Measurements from ENCODE around the gene PARP16. TPM values are rescaled to one million over a fixed set of nuclear protein-coding genes. Genes with fewer than 3 reads are reported as not detected.
"Not testable (repeated sequence)": the region's sequence is repeated elsewhere in the genome, so short reads cannot be mapped to it uniquely, and the experiment has no call there.

The PARP16 gene
- total RNA-seq, 6 experiments from 2014 or later, result 6.9 to 11.3 (median 8.5) TPM

DNA sequence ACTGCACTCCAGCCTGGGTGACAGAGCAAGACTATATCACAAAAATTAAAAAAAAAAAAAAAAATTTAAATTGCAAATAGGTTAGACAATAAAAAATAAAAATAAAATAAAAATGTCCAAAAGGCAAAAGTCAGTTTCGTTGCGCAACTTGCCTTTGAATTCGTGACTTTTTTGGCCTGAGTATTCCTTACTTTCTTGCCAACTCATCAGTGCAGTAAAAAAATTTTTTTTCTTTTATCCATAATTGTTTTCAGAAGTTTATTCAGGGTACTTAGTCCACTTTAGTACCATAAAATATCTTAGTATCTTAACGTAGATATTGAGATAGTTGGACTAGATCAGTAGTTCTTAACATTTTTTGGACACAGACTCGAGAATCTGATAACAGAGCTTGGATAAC is 53.0 kb downstream of the PARP16 start:
- no peak overlapping the region for H3K27ac ChIP-seq
- no peaks in the 10 kb centered on the region for H3K4me1 ChIP-seq
- no peaks in the 10 kb centered on the region for H3K27me3 ChIP-seq
- no peaks in the 10 kb centered on the region for H3K36me3 ChIP-seq
- TF ChIP-seq, protein P1, sequence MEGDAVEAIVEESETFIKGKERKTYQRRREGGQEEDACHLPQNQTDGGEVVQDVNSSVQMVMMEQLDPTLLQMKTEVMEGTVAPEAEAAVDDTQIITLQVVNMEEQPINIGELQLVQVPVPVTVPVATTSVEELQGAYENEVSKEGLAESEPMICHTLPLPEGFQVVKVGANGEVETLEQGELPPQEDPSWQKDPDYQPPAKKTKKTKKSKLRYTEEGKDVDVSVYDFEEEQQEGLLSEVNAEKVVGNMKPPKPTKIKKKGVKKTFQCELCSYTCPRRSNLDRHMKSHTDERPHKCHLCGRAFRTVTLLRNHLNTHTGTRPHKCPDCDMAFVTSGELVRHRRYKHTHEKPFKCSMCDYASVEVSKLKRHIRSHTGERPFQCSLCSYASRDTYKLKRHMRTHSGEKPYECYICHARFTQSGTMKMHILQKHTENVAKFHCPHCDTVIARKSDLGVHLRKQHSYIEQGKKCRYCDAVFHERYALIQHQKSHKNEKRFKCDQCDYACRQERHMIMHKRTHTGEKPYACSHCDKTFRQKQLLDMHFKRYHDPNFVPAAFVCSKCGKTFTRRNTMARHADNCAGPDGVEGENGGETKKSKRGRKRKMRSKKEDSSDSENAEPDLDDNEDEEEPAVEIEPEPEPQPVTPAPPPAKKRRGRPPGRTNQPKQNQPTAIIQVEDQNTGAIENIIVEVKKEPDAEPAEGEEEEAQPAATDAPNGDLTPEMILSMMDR (IDR thresholded peaks at IDR 0.05), result no peak
- no peak for TF ChIP-seq POLR2A (IDR thresholded peaks at IDR 0.05)
- WGBS (ENCODE audit: insufficient coverage, low coverage, low lambda C conversion rate, missing lambda C conversion rate), result 67% methylated on average over 5 of the region's 5 CpGs
- intact Hi-C loops (cut with DNase I), result no loop called here
- DNase-seq (no peak), ATAC-seq (no peak)
- H3K9me3 ChIP-seq, result no peaks in the 10 kb centered on the region
- H3K4me3 ChIP-seq, result no peak overlapping the region

DNA sequence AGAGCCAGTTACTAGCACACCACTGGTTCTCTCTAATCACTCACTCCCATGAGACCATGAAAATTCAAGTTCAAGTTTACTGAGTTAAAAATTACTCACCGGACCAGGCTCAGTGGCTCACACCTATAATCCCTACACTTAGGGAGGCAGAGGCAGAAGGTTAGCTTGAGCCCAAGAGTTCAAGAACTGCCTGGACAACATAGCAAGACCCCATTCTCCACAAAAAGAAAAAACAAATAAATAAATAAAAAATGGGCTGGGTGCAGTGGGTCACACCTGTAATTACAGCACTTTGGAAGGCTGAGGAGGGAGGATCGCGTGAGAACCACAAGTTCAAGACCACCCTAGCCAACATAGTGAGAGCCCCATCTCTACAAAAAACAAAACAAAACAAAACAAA is 54.2 kb downstream of the PARP16 start:
- Histone ChIP-seq H3K4me3 (no peak overlapping the region), H3K4me1 (no peaks in the 10 kb centered on the region), H3K9me3 (no peaks in the 10 kb centered on the region), H3K27ac (no peak overlapping the region), H3K27me3 (no peaks in the 10 kb centered on the region), H3K36me3 (no peaks in the 10 kb centered on the region)
- no peak for TF ChIP-seq POLR2A (IDR thresholded peaks at IDR 0.05)
- TF ChIP-seq, protein P1 (IDR thresholded peaks at IDR 0.05), result no peak
- DNase-seq (no peak), ATAC-seq (no peak)
- 90% methylated on average over 3 of the region's 3 CpGs for WGBS (ENCODE audit: insufficient coverage, low coverage, low lambda C conversion rate, missing lambda C conversion rate)
- intact Hi-C loops (cut with DNase I), result no loop called here

DNA sequence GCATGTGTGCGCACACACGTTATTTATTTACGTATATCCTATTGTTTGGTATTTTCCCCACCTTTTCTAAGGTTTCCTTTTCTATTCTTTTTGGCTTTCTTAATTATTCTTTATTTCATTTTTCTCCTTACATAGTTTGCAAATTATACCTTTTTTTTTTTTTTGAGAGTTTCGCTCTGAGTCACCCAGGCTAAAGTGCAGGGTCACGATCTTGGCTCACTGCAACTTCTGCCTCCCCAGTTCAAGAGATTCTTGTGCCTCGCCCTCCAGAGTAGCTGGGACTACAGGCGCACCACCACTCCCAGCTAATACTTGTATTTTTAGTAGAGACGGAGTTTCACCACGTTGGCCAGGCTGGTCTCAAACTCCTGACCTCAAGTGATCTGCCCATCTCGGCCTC is 55.4 kb downstream of the PARP16 start:
- 86% methylated on average over 9 of the region's 10 CpGs for WGBS (ENCODE audit: insufficient coverage, low coverage, low lambda C conversion rate, missing lambda C conversion rate)
- TF ChIP-seq, protein P1 (IDR thresholded peaks at IDR 0.05), result no peak
- TF ChIP-seq POLR2A (IDR thresholded peaks at IDR 0.05), result no peak
- Histone ChIP-seq H3K27me3 (no peaks in the 10 kb centered on the region), H3K27ac (no peak overlapping the region), H3K36me3 (no peaks in the 10 kb centered on the region), H3K9me3 (no peaks in the 10 kb centered on the region), H3K4me3 (no peak overlapping the region), H3K4me1 (no peaks in the 10 kb centered on the region)
- intact Hi-C loops (cut with DNase I), result no loop called here
- ATAC-seq, result no peak
- DNase-seq, result no peak

DNA sequence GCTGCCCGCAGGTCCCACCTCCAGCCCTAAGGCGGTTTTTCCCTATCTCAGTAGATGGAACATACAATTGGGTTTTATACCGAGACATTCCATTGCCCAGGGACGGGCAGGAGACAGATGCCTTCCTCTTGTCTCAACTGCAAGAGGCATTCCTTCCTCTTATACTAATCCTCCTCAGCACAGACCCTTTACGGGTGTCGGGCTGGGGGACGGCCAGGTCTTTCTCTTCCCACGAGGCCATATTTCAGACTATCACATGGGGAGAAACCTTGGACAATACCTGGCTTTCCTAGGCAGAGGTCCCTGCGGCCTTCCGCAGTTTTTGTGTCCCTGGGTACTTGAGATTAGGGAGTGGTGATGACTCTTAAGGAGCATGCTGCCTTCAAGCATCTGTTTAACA is 59.8 kb downstream of the PARP16 start:
- H3K9me3 ChIP-seq; H3K36me3 ChIP-seq; H3K4me3 ChIP-seq; ATAC-seq; H3K27ac ChIP-seq; DNase-seq; H3K4me1 ChIP-seq; H3K27me3 ChIP-seq; intact Hi-C loops (cut with DNase I): not testable (repeated sequence)
- 47% methylated on average over 3 of the region's 10 CpGs for WGBS (ENCODE audit: insufficient coverage, low coverage, low lambda C conversion rate, missing lambda C conversion rate)

DNA sequence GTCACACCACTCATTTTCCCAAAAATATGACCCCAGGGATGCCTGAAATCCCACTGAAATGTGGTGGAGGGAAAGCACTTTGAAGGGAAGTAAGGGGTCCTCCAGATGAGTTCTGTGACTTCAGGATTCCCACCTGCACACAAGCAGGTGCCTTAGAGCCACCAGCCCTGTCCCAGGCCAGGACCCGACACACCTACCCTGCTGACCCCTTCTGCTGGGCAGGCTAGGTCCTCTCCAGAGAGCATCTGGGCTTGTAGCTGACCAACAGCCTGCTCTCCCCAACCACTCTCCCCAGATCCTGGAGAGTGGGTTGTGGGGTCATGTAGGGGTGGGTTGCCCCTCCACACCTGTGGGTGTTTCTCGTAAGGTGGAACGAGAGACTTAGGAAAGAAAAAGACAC is 60.5 kb downstream of the PARP16 start:
- no peak overlapping the region for H3K27ac ChIP-seq
- DNase-seq (no peak), ATAC-seq (no peak)
- 100% methylated on average over 1 of the region's 3 CpGs for WGBS (ENCODE audit: insufficient coverage, low coverage, low lambda C conversion rate, missing lambda C conversion rate)
- H3K4me3 ChIP-seq, result no peak overlapping the region
- H3K27me3 ChIP-seq, result no peaks in the 10 kb centered on the region
- intact Hi-C loops (cut with DNase I), result no loop called here
- TF ChIP-seq POLR2A (IDR thresholded peaks at IDR 0.05), result no peak
- TF ChIP-seq, protein P1 (IDR thresholded peaks at IDR 0.05), result no peak
- no peaks in the 10 kb centered on the region for H3K36me3 ChIP-seq
- no peaks in the 10 kb centered on the region for H3K9me3 ChIP-seq
- no peaks in the 10 kb centered on the region for H3K4me1 ChIP-seq

Data from right lobe of liver (tissue), 6 donors.